CD4-positive, alpha-beta T cell (primary cell): Measurements from ENCODE around the gene CHIC2. TPM values are rescaled to one million over a fixed set of nuclear protein-coding genes. Genes with fewer than 3 reads are reported as not detected.

ENCODE experiments used
- ATAC-seq: fragments of 200-7000 bp; cut with Tn5 transposase; one replicate; pipeline ENCODE4 v1.10.0; 2022; ENCODE audit warnings: mild to moderate bottlenecking; ENCODE audit not compliant: poor library complexity
- CTCF ChIA-PET: fragments of 350-600 bp; sonication (Branson Sonifier 250); formaldehyde crosslinking; loops from one replicate; lab custom pipeline; 2021; ENCODE audit warnings: antibody characterized with exemption, inconsistent platforms; lab: Charles Lee
- POLR2A ChIA-PET: fragments of 350-600 bp; sonication (Branson Sonifier 250); formaldehyde crosslinking; loops from one replicate; lab custom pipeline; 2021; ENCODE audit warnings: antibody characterized with exemption, inconsistent platforms; lab: Charles Lee
- DNase-seq, 14 experiments: peaks; one replicate each; pipeline ENCODE4 v3.0.0-alpha.2; 2013 to 2020; ENCODE audit warnings: mixed read lengths in 2 of 14
- H3K27ac ChIP-seq, 2 donors: one replicate each; pipeline versions ENCODE4 v1.5.1 to v1.7.0; 2013; ENCODE audit warnings: low read length in 2 of 2, low read depth in 1 of 2, mild to moderate bottlenecking in 1 of 2
- H3K27me3 ChIP-seq, 2 experiments: 1 replicate in 1 of 2; 2 replicates in 1 of 2; pipeline versions ENCODE4 v1.6.1 to v1.7.0; 2013; ENCODE audit warnings: low read length in 2 of 2, control low read depth in 1 of 2, mild to moderate bottlenecking in 1 of 2, moderate library complexity in 1 of 2; ENCODE audit not compliant: insufficient read depth in 2 of 2, control insufficient read depth in 1 of 2
- H3K36me3 ChIP-seq: one replicate; pipeline ENCODE4 v1.6.1; 2013; ENCODE audit warnings: low read length, control low read depth; ENCODE audit not compliant: insufficient read depth
- H3K4me1 ChIP-seq: one replicate; pipeline ENCODE4 v1.6.1; 2013; ENCODE audit warnings: low read length, control low read depth; ENCODE audit not compliant: insufficient read depth
- H3K4me3 ChIP-seq: one replicate; pipeline ENCODE4 v1.5.1; 2013; ENCODE audit warnings: mild to moderate bottlenecking, low read length, moderate library complexity
- H3K9me3 ChIP-seq, 2 experiments: 1 replicate in 1 of 2; 2 replicates in 1 of 2; pipeline versions ENCODE4 v1.6.1 to v1.7.0; 2013; ENCODE audit warnings: low read length in 2 of 2, mild to moderate bottlenecking in 2 of 2, control low read depth in 1 of 2, moderate library complexity in 1 of 2; ENCODE audit not compliant: control insufficient read depth in 1 of 2, insufficient read depth in 1 of 2
- H3K27ac Mint-ChIP-seq: one replicate; pipeline ENCODE4 v1.8.0; 2020; ENCODE audit warnings: mixed read lengths
- H3K27me3 Mint-ChIP-seq: one replicate; pipeline ENCODE4 v1.8.0; 2021; ENCODE audit warnings: mixed read lengths
- H3K36me3 Mint-ChIP-seq: one replicate; pipeline ENCODE4 v1.8.0; 2021; ENCODE audit warnings: low read depth, mixed read lengths
- H3K4me1 Mint-ChIP-seq: one replicate; pipeline ENCODE4 v1.8.0; 2021; ENCODE audit warnings: low read depth, mixed read lengths
- H3K4me3 Mint-ChIP-seq: one replicate; pipeline ENCODE4 v1.8.0; 2020; ENCODE audit warnings: mild to moderate bottlenecking, mixed read lengths
- H3K9me3 Mint-ChIP-seq: one replicate; pipeline ENCODE4 v1.8.0; 2020; ENCODE audit warnings: mixed read lengths
- CTCF ChIP-seq: fragments of 200-600 bp; IDR thresholded peaks from one replicate; pipeline ENCODE4 v1.8.0; 2022; ENCODE audit warnings: antibody characterized with exemption, mild to moderate bottlenecking
- intact Hi-C, 2 experiments: fragments of 100-400 bp; cut with DNase I in 1 of 2; cut with micrococcal nuclease in 1 of 2; formaldehyde crosslinking; loops; one replicate each; pipeline versions ENCODE4 v1.15.1 to v1.9.0; 2023 to 2025; cut with DNase I, micrococcal nuclease
- total RNA-seq, 174 experiments: library from RNA in 2 of 174; stranded (reverse) in 2 of 174; gene quantifications; one replicate each; pipeline ENCODE4 v1.2.3 and lab custom pipeline; 2021 to 2026

The CHIC2 gene
- total RNA-seq, 2 experiments from 2014 or later = 53.8 to 59.2 TPM

DNA sequence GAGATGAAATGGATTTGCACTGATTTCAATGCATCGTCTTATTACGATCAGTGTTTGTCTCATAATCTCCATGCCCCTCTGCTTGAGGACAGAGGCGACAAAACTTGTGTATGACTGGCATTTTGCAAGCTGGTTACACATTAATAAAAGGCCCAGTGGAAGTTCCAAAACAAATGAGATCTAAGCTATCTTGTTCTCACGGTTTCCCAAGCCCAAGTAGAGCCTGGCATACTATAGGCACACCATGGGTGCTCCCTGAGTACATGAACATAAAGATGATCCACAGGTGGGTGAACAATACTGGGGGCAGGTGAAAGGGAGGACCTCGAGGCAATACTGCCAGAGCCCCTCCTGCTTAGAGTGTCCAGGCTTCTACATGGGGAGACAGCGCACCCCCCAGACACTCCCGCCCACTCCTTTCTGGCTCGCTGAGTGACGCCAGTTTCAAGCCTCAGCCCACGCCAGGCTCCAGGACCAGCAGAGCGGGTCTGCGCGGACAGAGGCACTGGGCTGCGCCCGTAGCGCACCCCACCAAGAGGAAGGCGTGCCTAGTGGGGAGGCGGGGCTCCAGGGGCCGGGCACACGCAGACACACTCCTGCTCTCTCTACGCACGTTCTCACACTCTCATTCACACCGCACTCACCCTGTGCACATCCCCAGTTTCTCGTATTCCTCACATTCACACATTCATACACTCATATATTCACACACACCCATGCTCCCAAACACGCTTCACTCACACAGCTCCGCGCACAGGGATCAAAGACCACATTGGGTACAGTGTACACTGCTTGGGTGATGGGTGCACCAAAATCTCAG lies 26.6 kb upstream of the CHIC2 start:
- ChIA-PET POLR2A (interaction anchor here (0.6 to 0.9 kb wide), 2 partner anchors 25 to 32 kb away, joined by 3 read pairs; no protein-coding TSS in a partner anchor), CTCF (interaction anchor here (1.0 kb wide), 1 partner anchor 18 kb away, joined by 3 read pairs; no protein-coding TSS in a partner anchor)
- H3K4me1 Mint-ChIP-seq = peaks cover 29% of the 10 kb centered on the region
- peak overlapping the region; percentile 63 for H3K4me3 ChIP-seq
- no peak overlapping the region for H3K27ac Mint-ChIP-seq
- H3K27me3 ChIP-seq = peaks cover 41 to 45% of the 10 kb centered on the region in 2 experiments
- H3K27me3 Mint-ChIP-seq = peaks cover 54% of the 10 kb centered on the region
- H3K4me1 ChIP-seq = peaks cover 30% of the 10 kb centered on the region
- ATAC-seq = peak; percentile 40
- peak in 8 of 14 experiments; percentile 10 to 56 (median 34) for DNase-seq
- peaks cover 0 to 7% of the 10 kb centered on the region in 2 experiments for H3K9me3 ChIP-seq
- no peak for TF ChIP-seq CTCF
- no peaks in the 10 kb centered on the region for H3K36me3 Mint-ChIP-seq
- intact Hi-C loops = loop anchor here in 1 of 2 experiments (10.0 kb wide), 1 partner anchor 1226 kb away; the partner anchor contains the start of gene RASL11B
- H3K9me3 Mint-ChIP-seq = no peaks in the 10 kb centered on the region
- peak overlapping the region; percentile 88 for H3K4me3 Mint-ChIP-seq
- no peak overlapping the region for H3K27ac ChIP-seq
- no peaks in the 10 kb centered on the region for H3K36me3 ChIP-seq

DNA sequence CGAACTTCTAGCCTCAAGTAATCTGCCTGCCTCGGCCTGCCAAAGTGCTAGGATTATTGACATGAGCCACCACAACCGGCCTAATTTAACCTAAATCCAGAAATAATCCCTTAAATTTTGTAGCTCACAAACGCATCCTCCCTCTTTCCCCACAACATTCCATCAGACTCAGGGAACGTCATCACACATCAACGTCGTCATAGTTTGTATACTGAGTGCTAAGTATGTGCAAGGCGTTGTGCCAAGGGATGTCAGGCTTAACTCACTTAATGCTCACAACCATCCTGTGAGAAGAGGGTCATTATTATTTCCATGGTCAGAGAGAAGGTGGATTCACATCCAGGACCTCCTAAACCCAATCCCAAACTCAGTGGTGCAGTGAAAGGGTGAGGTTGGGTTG lies 26.0 kb upstream of the CHIC2 start:
- intact Hi-C loops = loop anchor here in 1 of 2 experiments (10.0 kb wide), 1 partner anchor 1226 kb away; the partner anchor contains the start of gene RASL11B

GRCh38 chr4:54089875-54090274 lies 25.5 kb upstream of the CHIC2 start:
- Histone ChIP-seq H3K27ac (no peak overlapping the region), H3K9me3 (peaks cover 0 to 7% of the 10 kb centered on the region in 2 experiments), H3K4me3 (no peak overlapping the region), H3K36me3 (no peaks in the 10 kb centered on the region), H3K4me1 (peaks cover 30% of the 10 kb centered on the region), H3K27me3 (peaks cover 30 to 34% of the 10 kb centered on the region in 2 experiments)
- Mint-ChIP-seq H3K36me3 (no peaks in the 10 kb centered on the region), H3K27ac (no peak overlapping the region), H3K4me1 (peaks cover 28% of the 10 kb centered on the region), H3K4me3 (no peak overlapping the region), H3K9me3 (no peaks in the 10 kb centered on the region), H3K27me3 (peaks cover 43% of the 10 kb centered on the region)
- ChIA-PET CTCF (no interaction called here), POLR2A (no interaction called here)
- DNase-seq = no peak
- ATAC-seq = no peak
- intact Hi-C loops = loop anchor here in 1 of 2 experiments (10.0 kb wide), 1 partner anchor 1225 kb away; the partner anchor contains the start of gene RASL11B
- TF ChIP-seq CTCF = no peak

More for the DNA sequence above, 26.0 kb upstream of the CHIC2 start:
- Histone ChIP-seq H3K27ac (no peak overlapping the region), H3K36me3 (no peaks in the 10 kb centered on the region), H3K4me1 (peaks cover 30% of the 10 kb centered on the region), H3K4me3 (no peak overlapping the region), H3K9me3 (peaks cover 0 to 7% of the 10 kb centered on the region in 2 experiments), H3K27me3 (peaks cover 35 to 39% of the 10 kb centered on the region in 2 experiments)
- Mint-ChIP-seq H3K27me3 (peaks cover 48% of the 10 kb centered on the region), H3K4me1 (peaks cover 28% of the 10 kb centered on the region), H3K9me3 (no peaks in the 10 kb centered on the region), H3K27ac (no peak overlapping the region), H3K4me3 (no peak overlapping the region), H3K36me3 (no peaks in the 10 kb centered on the region)
- DNase-seq (no peak), ATAC-seq (no peak)
- no peak for TF ChIP-seq CTCF
- CTCF ChIA-PET = no interaction called here
- POLR2A ChIA-PET = no interaction called here
